ENCODE data around the gene JAKMIP3. TPM values are rescaled to one million over a fixed set of nuclear protein-coding genes. Genes with fewer than 3 reads are reported as not detected.

JAKMIP3 gene
- total and polyA plus RNA-seq, 2 donors (not counting 1 experiment from before 2014, with no cell fraction given): 0.17 to 0.21 TPM

DNA sequence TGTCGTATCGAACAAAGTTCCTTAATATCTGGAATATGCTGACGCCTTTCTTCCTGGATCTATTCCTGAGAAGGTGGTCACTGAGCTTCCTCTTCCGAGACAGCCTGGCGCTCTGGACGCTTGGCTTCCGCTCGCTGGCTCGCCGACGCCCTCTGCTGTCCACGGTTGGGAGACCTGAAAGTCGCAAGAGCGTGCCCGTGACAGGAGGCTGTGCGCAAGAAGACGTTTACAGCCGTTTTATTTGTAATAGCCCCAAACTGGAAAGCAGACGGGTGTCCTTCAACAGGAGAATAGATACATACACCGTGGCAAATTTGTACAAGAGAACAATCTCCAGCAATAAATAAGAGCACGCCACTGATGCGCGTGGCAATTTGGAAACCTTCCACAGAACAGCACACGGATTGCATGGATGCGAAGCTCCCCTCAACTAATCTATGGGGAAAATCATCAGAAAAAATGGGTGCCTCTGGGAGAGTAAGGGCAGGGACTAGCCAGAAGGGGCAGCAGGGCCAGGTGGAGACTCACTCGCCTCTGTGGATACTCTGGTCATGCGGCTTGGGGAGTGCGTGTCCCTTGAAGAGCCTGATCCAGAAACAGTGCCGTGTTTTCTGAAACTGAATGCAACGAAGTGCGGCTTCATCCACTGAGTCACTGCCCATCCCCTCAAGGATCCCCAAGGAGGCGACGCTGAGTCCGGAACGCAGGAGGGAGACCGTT is 42.5 kb upstream of the JAKMIP3 start:
- Histone ChIP-seq H3K9me3 (ENCODE audit: control extremely low read depth in 1 of 3, control insufficient read depth in 2 of 3, insufficient read depth in 1 of 3, low read length in 2 of 3) (peaks cover 0 to 1% (median 0%) of the 10 kb centered on the region in 3 donors), H3K36me3 (replicated peaks in 1 of 2; ENCODE audit: control extremely low read depth in 1 of 2, control insufficient read depth in 1 of 2, extremely low read depth in 1 of 2, insufficient read depth in 2 of 2, low read length in 1 of 2) (no peaks in the 10 kb centered on the region), H3K4me1 (ENCODE audit: control insufficient read depth in 2 of 2, insufficient read depth in 2 of 2, low read length in 2 of 2) (peaks cover 0 to 7% of the 10 kb centered on the region in 2 donors), H3K79me2 (ENCODE audit: control insufficient read depth, insufficient read depth, low read length) (no peaks in the 10 kb centered on the region), H3K27ac (ENCODE audit: low read length in 2 of 2) (no peak overlapping the region), H4K20me1 (ENCODE audit: control insufficient read depth, insufficient read depth, low read length, poor library complexity, severe bottlenecking) (no peaks in the 10 kb centered on the region), H3K4me3 (ENCODE audit: control extremely low read depth in 1 of 5, extremely low read depth in 1 of 5, insufficient read depth in 1 of 5, low read depth in 2 of 5, low read length in 4 of 5) (no peak overlapping the region), H2AFZ (ENCODE audit: insufficient read depth, low read depth, low read length, poor library complexity, severe bottlenecking) (peak overlapping the region; percentile 8), H3K4me2 (replicated peaks; ENCODE audit: low read depth, low read length, poor library complexity, severe bottlenecking) (peak overlapping the region; percentile 43), H3K9ac (ENCODE audit: low read length) (no peak overlapping the region), H3K27me3 (replicated peaks in 1 of 4; ENCODE audit: control extremely low read depth in 1 of 4, control insufficient read depth in 3 of 4, insufficient read depth in 4 of 4, low read length in 3 of 4) (peaks cover 0 to 7% (median 3%) of the 10 kb centered on the region in 4 experiments)
- no peaks in the 10 kb centered on the region for H3K9me3 Mint-ChIP-seq (ENCODE audit: insufficient read depth)
- peak overlapping the region; percentile 14 for H3K4me3 Mint-ChIP-seq
- ChIA-PET CTCF (interaction anchor here (0.6 to 5.2 kb wide), 16 partner anchors 8 to 148 kb away, joined by 3 to 106 read pairs (median 3); partner anchors contain the start of gene PPP2R2D), POLR2A (no interaction called here)
- DNase-seq (peak; percentile 72), ATAC-seq (ENCODE audit: low read depth) (peak; percentile 69)
- intact Hi-C loops (cut with micrococcal nuclease): no loop called here
- H3K4me1 Mint-ChIP-seq: peaks cover 5% of the 10 kb centered on the region
- TF ChIP-seq, protein P1, sequence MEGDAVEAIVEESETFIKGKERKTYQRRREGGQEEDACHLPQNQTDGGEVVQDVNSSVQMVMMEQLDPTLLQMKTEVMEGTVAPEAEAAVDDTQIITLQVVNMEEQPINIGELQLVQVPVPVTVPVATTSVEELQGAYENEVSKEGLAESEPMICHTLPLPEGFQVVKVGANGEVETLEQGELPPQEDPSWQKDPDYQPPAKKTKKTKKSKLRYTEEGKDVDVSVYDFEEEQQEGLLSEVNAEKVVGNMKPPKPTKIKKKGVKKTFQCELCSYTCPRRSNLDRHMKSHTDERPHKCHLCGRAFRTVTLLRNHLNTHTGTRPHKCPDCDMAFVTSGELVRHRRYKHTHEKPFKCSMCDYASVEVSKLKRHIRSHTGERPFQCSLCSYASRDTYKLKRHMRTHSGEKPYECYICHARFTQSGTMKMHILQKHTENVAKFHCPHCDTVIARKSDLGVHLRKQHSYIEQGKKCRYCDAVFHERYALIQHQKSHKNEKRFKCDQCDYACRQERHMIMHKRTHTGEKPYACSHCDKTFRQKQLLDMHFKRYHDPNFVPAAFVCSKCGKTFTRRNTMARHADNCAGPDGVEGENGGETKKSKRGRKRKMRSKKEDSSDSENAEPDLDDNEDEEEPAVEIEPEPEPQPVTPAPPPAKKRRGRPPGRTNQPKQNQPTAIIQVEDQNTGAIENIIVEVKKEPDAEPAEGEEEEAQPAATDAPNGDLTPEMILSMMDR (IDR thresholded peaks at IDR 0.05): peak; percentile 82
- no peak for TF ChIP-seq EZH2 (IDR thresholded peaks at IDR 0.05; ENCODE audit: borderline replicate concordance, insufficient read depth, low read depth, low read length, poor library complexity, severe bottlenecking)
- WGBS (ENCODE audit: insufficient coverage): 29% methylated on average over 34 of the region's 36 CpGs
- H3K27me3 Mint-ChIP-seq: peaks cover 34% of the 10 kb centered on the region
- no peak overlapping the region for H3K27ac Mint-ChIP-seq

DNA sequence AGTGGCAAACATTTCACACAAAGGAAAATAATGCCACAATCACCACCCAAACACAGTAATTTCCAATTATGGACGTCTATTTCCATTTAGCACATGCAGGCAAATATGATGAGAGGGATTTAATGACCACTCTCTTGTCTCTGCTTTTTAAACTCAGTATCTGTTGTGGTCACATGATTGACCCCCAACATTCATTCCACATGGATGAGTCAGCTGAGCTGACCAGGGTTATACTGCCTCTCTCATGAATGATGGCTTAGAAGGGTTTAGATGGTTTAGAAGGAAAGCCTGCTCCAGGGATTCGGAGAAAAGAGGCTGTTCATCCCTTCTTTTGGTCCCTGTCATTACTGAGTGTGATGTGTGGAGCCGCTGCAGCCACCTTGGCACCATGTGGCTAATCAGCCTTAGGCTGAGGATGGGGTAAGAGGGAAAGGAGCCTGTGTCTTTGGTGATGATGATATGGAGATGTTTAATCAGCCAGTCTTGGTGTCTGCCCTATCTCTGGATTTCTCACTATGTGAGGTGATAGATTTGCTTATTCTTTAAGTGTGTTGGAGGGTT is 38.2 kb upstream of the JAKMIP3 start:
- intact Hi-C loops (cut with micrococcal nuclease): no loop called here
- WGBS (ENCODE audit: insufficient coverage): 76% methylated on average over 2 of the region's 3 CpGs
- no peak for ATAC-seq (ENCODE audit: low read depth)
- Histone ChIP-seq H3K79me2 (ENCODE audit: control insufficient read depth, insufficient read depth, low read length) (no peaks in the 10 kb centered on the region), H3K4me2 (replicated peaks; ENCODE audit: low read depth, low read length, poor library complexity, severe bottlenecking) (no peak overlapping the region), H3K9me3 (ENCODE audit: control extremely low read depth in 1 of 3, control insufficient read depth in 2 of 3, insufficient read depth in 1 of 3, low read length in 2 of 3) (peaks cover 0 to 1% (median 0%) of the 10 kb centered on the region in 3 donors), H2AFZ (ENCODE audit: insufficient read depth, low read depth, low read length, poor library complexity, severe bottlenecking) (no peak overlapping the region), H3K27me3 (replicated peaks in 1 of 4; ENCODE audit: control extremely low read depth in 1 of 4, control insufficient read depth in 3 of 4, insufficient read depth in 4 of 4, low read length in 3 of 4) (peaks cover 0 to 8% (median 4%) of the 10 kb centered on the region in 4 experiments), H3K36me3 (replicated peaks in 1 of 2; ENCODE audit: control extremely low read depth in 1 of 2, control insufficient read depth in 1 of 2, extremely low read depth in 1 of 2, insufficient read depth in 2 of 2, low read length in 1 of 2) (no peaks in the 10 kb centered on the region), H3K27ac (ENCODE audit: low read length in 2 of 2) (no peak overlapping the region), H4K20me1 (ENCODE audit: control insufficient read depth, insufficient read depth, low read length, poor library complexity, severe bottlenecking) (no peaks in the 10 kb centered on the region), H3K9ac (ENCODE audit: low read length) (no peak overlapping the region), H3K4me3 (ENCODE audit: control extremely low read depth in 1 of 5, extremely low read depth in 1 of 5, insufficient read depth in 1 of 5, low read depth in 2 of 5, low read length in 4 of 5) (no peak overlapping the region), H3K4me1 (ENCODE audit: control insufficient read depth in 2 of 2, insufficient read depth in 2 of 2, low read length in 2 of 2) (peaks cover 0 to 7% of the 10 kb centered on the region in 2 donors)
- Mint-ChIP-seq H3K9me3 (ENCODE audit: insufficient read depth) (no peaks in the 10 kb centered on the region), H3K4me1 (peaks cover 5% of the 10 kb centered on the region), H3K27ac (no peak overlapping the region), H3K27me3 (peaks cover 49% of the 10 kb centered on the region), H3K4me3 (no peak overlapping the region)
- no peak for DNase-seq
- ChIA-PET CTCF (no interaction called here), POLR2A (no interaction called here)
- no peak for TF ChIP-seq EZH2 (IDR thresholded peaks at IDR 0.05; ENCODE audit: borderline replicate concordance, insufficient read depth, low read depth, low read length, poor library complexity, severe bottlenecking)
- TF ChIP-seq, protein P1 (IDR thresholded peaks at IDR 0.05): no peak
